WTC11 (cell line): Measurements from ENCODE around the gene ETS2. TPM values are rescaled to one million over a fixed set of nuclear protein-coding genes. Genes with fewer than 3 reads are reported as not detected.
"Not testable (repeated sequence)": the region's sequence is repeated elsewhere in the genome, so short reads cannot be mapped to it uniquely, and the experiment has no call there.

Experiments used
- ATAC-seq: fragments of 200-7000 bp; cut with Tn5 transposase; 2 replicates; pipeline ENCODE4 v1.10.0; 2021; ENCODE audit warnings: mild to moderate bottlenecking, moderate library complexity
- CTCF ChIA-PET: fragments of 300-600 bp; sonication (Branson Sonifier 250); formaldehyde crosslinking; loops from one replicate; lab custom pipeline; 2021; ENCODE audit warnings: antibody characterized with exemption; lab: Charles Lee
- POLR2A ChIA-PET: fragments of 350-600 bp; sonication (Branson Sonifier 250); formaldehyde crosslinking; loops from one replicate; lab custom pipeline; 2021; ENCODE audit warnings: antibody characterized with exemption; lab: Charles Lee
- DNase-seq: peaks from one replicate; pipeline ENCODE4 v3.0.0; 2021; ENCODE audit warnings: low spot score
- H3K27ac Mint-ChIP-seq: 2 replicates; pipeline ENCODE4 v1.8.0; 2021; ENCODE audit warnings: mixed read lengths
- H3K27me3 Mint-ChIP-seq: 2 replicates; pipeline ENCODE4 v1.8.0; 2021; ENCODE audit warnings: low read depth, mild to moderate bottlenecking, moderate library complexity, mixed read lengths
- H3K36me3 Mint-ChIP-seq: 2 replicates; pipeline ENCODE4 v1.8.0; 2021; ENCODE audit warnings: mixed read lengths
- H3K4me1 Mint-ChIP-seq: 2 replicates; pipeline ENCODE4 v1.8.0; 2022; ENCODE audit warnings: mixed read lengths
- H3K4me3 Mint-ChIP-seq: 2 replicates; pipeline ENCODE4 v1.8.0; 2021; ENCODE audit warnings: mild to moderate bottlenecking, moderate library complexity, mixed read lengths
- H3K9me3 Mint-ChIP-seq: 2 replicates; pipeline ENCODE4 v1.8.0; 2021; ENCODE audit warnings: mixed read lengths
- CDX4 ChIP-seq: fragments of 250-450 bp; sonication (Bioruptor Pico); IDR thresholded peaks from 2 replicates; pipeline ENCODE4 v1.9.0; 2021; ENCODE audit warnings: moderate library complexity, mild to moderate bottlenecking, inconsistent platforms, borderline replicate concordance
- CREM ChIP-seq: sonication (generic); formaldehyde crosslinking; IDR thresholded peaks from 2 replicates; pipeline ENCODE4 v1.8.1; 2022; ENCODE audit warnings: mild to moderate bottlenecking, missing genetic modification reagents, moderate library complexity
- FOXJ3 ChIP-seq: sonication (generic); formaldehyde crosslinking; IDR thresholded peaks from 2 replicates; pipeline ENCODE4 v1.9.0; 2021; ENCODE audit warnings: missing genetic modification reagents, mild to moderate bottlenecking, borderline replicate concordance
- FOXK1 ChIP-seq: sonication (generic); formaldehyde crosslinking; IDR thresholded peaks from 2 replicates; pipeline ENCODE4 v1.8.0; 2022; ENCODE audit warnings: mild to moderate bottlenecking, moderate library complexity, missing genetic modification reagents
- MYBL2 ChIP-seq: sonication (generic); formaldehyde crosslinking; IDR thresholded peaks from 2 replicates; pipeline ENCODE4 v1.8.1; 2023; ENCODE audit warnings: mild to moderate bottlenecking, moderate library complexity, missing genetic modification reagents
- OVOL2 ChIP-seq: fragments of 250-450 bp; sonication (Bioruptor Pico); IDR thresholded peaks from 2 replicates; pipeline ENCODE4 v1.9.0; 2021; ENCODE audit warnings: mild to moderate bottlenecking, borderline replicate concordance
- PRRX2 ChIP-seq: fragments of 250-450 bp; sonication (Bioruptor Pico); IDR thresholded peaks from 2 replicates; pipeline ENCODE4 v1.8.0; 2021; ENCODE audit warnings: mild to moderate bottlenecking
- SMAD3 ChIP-seq: sonication (generic); formaldehyde crosslinking; IDR thresholded peaks from 2 replicates; pipeline ENCODE4 v1.8.0; 2022; ENCODE audit warnings: missing genetic modification reagents, mild to moderate bottlenecking, borderline replicate concordance
- SMAD4 ChIP-seq: sonication (generic); formaldehyde crosslinking; IDR thresholded peaks from 2 replicates; pipeline ENCODE4 v1.8.0; 2022; ENCODE audit warnings: mild to moderate bottlenecking, missing genetic modification reagents
- TEAD4 ChIP-seq: sonication (generic); formaldehyde crosslinking; IDR thresholded peaks from 2 replicates; pipeline ENCODE4 v1.8.0; 2022; ENCODE audit warnings: mild to moderate bottlenecking, missing genetic modification reagents
- ZBTB43 ChIP-seq: sonication (generic); formaldehyde crosslinking; IDR thresholded peaks from 2 replicates; pipeline ENCODE4 v1.8.1; 2023; ENCODE audit warnings: mild to moderate bottlenecking, missing genetic modification reagents
- ZNF219 ChIP-seq: sonication (generic); formaldehyde crosslinking; IDR thresholded peaks from 2 replicates; pipeline ENCODE4 v1.8.0; 2023; ENCODE audit warnings: missing genetic modification reagents, mild to moderate bottlenecking, borderline replicate concordance
- ZNF317 ChIP-seq: sonication (generic); formaldehyde crosslinking; IDR thresholded peaks from 2 replicates; pipeline ENCODE4 v1.8.1; 2023; ENCODE audit warnings: low read depth, mild to moderate bottlenecking, moderate library complexity, missing genetic modification reagents, borderline replicate concordance
- ZNF396 ChIP-seq: fragments of 250-450 bp; sonication (Bioruptor Pico); IDR thresholded peaks from 2 replicates; pipeline ENCODE4 v1.8.0; 2021; ENCODE audit warnings: mild to moderate bottlenecking, moderate library complexity, borderline replicate concordance
- ZNF512 ChIP-seq: sonication (generic); formaldehyde crosslinking; IDR thresholded peaks from 2 replicates; pipeline ENCODE4 v1.8.1; 2022; ENCODE audit warnings: missing genetic modification reagents, borderline replicate concordance
- total RNA-seq: library from RNA; stranded (reverse); gene quantifications from 3 replicates; pipeline ENCODE4 v1.2.3, GENCODE V29; 2021
- TF ChIP-seq, protein P1 (sequence below): sonication (generic); formaldehyde crosslinking; IDR thresholded peaks from 2 replicates; pipeline ENCODE4 v1.8.1; 2023; ENCODE audit warnings: mild to moderate bottlenecking, missing genetic modification reagents, borderline replicate concordance
- TF ChIP-seq, protein P2 (sequence below): fragments of 200-600 bp; IDR thresholded peaks from 2 replicates; pipeline ENCODE4 v1.8.0; 2022; ENCODE audit warnings: antibody characterized with exemption
- TF ChIP-seq, protein P3 (sequence below): sonication (generic); formaldehyde crosslinking; IDR thresholded peaks from 2 replicates; pipeline ENCODE4 v1.8.1; 2022; ENCODE audit warnings: mild to moderate bottlenecking, missing genetic modification reagents, moderate library complexity, borderline replicate concordance

The ETS2 gene
- total RNA-seq, 1 experiment from 2014 or later = 56.4 TPM

DNA sequence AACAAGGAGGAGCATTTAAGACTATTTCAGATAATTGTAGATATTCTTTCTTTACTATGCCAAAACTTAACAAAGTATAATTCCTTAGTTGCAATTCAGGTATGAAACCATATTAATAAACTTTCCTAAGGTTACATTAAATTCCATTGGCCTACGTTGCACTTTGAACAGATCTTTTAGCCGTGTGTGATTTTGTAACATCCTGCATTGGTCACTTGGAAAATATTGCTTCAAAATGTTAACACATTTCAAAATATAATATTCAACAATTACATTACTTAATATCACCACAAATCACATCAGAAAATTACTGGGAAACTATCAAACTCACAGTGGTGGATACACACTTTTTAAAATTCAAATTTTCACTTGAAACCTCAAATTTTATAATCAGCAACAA lies 20.2 kb downstream of the ETS2 start (continued):
- TF ChIP-seq ZNF219 = no peak
- no peak for TF ChIP-seq TEAD4 (CRISPR knock-in tag)
- no peak for TF ChIP-seq SMAD3
- no peak for TF ChIP-seq ZBTB43 (CRISPR knock-in tag)
- no peak for TF ChIP-seq FOXK1

DNA sequence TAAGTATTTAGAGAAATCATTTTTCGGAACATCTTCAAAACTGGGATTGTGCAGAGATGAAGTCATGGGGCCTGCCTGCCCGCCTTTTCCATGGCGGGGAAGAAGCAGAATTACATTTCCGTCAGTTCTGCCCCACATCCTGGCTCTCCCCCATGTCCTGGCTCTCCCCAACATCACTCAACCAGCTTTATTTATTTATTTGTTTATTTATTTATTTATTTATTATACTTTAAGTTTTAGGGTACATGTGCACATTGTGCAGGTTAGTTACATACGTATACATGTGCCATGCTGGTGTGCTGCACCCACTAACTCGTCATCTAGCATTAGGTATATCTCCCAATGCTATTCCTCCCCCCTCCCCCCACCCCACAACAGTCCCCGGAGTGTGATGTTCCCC lies 22.4 kb downstream of the ETS2 start:
- POLR2A ChIA-PET, H3K27me3 Mint-ChIP-seq, H3K27ac Mint-ChIP-seq, DNase-seq, H3K4me3 Mint-ChIP-seq, H3K4me1 Mint-ChIP-seq, CTCF ChIA-PET, ATAC-seq: not testable (repeated sequence)
- Mint-ChIP-seq H3K9me3 (peaks cover 19% of the 10 kb centered on the region), H3K36me3 (peaks cover 23% of the 10 kb centered on the region)

GRCh38 chr21:38830671-38831525 lies 25.2 kb downstream of the ETS2 start:
- ChIA-PET CTCF (interaction anchor here (0.6 kb wide), 1 partner anchor 121 kb away, joined by 4 read pairs; no protein-coding TSS in a partner anchor), POLR2A (interaction anchor here (0.5 to 0.7 kb wide), 2 partner anchors 9 to 155 kb away, joined by 3 to 4 read pairs; no protein-coding TSS in a partner anchor)
- Mint-ChIP-seq H3K4me1 (peaks cover 11% of the 10 kb centered on the region), H3K9me3 (peaks cover 17% of the 10 kb centered on the region), H3K27me3 (no peaks in the 10 kb centered on the region), H3K36me3 (peaks cover 3% of the 10 kb centered on the region; the same call in 1 of the 2 replicates), H3K4me3 (no peak overlapping the region), H3K27ac (no peak overlapping the region)
- ATAC-seq (no peak), DNase-seq (no peak)
- TF ChIP-seq CDX4 (CRISPR knock-in tag) = no peak
- no peak for TF ChIP-seq ZNF219
- TF ChIP-seq ZNF512 (CRISPR knock-in tag) = no peak
- no peak for TF ChIP-seq PRRX2
- TF ChIP-seq, protein P1, sequence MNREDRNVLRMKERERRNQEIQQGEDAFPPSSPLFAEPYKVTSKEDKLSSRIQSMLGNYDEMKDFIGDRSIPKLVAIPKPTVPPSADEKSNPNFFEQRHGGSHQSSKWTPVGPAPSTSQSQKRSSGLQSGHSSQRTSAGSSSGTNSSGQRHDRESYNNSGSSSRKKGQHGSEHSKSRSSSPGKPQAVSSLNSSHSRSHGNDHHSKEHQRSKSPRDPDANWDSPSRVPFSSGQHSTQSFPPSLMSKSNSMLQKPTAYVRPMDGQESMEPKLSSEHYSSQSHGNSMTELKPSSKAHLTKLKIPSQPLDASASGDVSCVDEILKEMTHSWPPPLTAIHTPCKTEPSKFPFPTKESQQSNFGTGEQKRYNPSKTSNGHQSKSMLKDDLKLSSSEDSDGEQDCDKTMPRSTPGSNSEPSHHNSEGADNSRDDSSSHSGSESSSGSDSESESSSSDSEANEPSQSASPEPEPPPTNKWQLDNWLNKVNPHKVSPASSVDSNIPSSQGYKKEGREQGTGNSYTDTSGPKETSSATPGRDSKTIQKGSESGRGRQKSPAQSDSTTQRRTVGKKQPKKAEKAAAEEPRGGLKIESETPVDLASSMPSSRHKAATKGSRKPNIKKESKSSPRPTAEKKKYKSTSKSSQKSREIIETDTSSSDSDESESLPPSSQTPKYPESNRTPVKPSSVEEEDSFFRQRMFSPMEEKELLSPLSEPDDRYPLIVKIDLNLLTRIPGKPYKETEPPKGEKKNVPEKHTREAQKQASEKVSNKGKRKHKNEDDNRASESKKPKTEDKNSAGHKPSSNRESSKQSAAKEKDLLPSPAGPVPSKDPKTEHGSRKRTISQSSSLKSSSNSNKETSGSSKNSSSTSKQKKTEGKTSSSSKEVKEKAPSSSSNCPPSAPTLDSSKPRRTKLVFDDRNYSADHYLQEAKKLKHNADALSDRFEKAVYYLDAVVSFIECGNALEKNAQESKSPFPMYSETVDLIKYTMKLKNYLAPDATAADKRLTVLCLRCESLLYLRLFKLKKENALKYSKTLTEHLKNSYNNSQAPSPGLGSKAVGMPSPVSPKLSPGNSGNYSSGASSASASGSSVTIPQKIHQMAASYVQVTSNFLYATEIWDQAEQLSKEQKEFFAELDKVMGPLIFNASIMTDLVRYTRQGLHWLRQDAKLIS (CRISPR knock-in tag) = no peak
- no peak for TF ChIP-seq SMAD4 (CRISPR knock-in tag)
- TF ChIP-seq, protein P2, sequence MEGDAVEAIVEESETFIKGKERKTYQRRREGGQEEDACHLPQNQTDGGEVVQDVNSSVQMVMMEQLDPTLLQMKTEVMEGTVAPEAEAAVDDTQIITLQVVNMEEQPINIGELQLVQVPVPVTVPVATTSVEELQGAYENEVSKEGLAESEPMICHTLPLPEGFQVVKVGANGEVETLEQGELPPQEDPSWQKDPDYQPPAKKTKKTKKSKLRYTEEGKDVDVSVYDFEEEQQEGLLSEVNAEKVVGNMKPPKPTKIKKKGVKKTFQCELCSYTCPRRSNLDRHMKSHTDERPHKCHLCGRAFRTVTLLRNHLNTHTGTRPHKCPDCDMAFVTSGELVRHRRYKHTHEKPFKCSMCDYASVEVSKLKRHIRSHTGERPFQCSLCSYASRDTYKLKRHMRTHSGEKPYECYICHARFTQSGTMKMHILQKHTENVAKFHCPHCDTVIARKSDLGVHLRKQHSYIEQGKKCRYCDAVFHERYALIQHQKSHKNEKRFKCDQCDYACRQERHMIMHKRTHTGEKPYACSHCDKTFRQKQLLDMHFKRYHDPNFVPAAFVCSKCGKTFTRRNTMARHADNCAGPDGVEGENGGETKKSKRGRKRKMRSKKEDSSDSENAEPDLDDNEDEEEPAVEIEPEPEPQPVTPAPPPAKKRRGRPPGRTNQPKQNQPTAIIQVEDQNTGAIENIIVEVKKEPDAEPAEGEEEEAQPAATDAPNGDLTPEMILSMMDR = no peak
- no peak for TF ChIP-seq OVOL2 (CRISPR knock-in tag)
- TF ChIP-seq, protein P3, sequence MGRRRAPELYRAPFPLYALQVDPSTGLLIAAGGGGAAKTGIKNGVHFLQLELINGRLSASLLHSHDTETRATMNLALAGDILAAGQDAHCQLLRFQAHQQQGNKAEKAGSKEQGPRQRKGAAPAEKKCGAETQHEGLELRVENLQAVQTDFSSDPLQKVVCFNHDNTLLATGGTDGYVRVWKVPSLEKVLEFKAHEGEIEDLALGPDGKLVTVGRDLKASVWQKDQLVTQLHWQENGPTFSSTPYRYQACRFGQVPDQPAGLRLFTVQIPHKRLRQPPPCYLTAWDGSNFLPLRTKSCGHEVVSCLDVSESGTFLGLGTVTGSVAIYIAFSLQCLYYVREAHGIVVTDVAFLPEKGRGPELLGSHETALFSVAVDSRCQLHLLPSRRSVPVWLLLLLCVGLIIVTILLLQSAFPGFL (CRISPR knock-in tag) = no peak
- TF ChIP-seq ZNF396 (CRISPR knock-in tag) = no peak
- TF ChIP-seq CREM = no peak
- no peak for TF ChIP-seq ZNF317
- TF ChIP-seq MYBL2 = no peak
- no peak for TF ChIP-seq FOXJ3 (CRISPR knock-in tag)
